IPS-18a (cell line): Measurements from ENCODE around the gene TMEM19.
"Not testable (repeated sequence)": the region's sequence is repeated elsewhere in the genome, so short reads cannot be mapped to it uniquely, and the experiment has no call there.

Experiments used
- H3K27ac ChIP-seq: one replicate; pipeline ENCODE4 v1.5.1; 2013; ENCODE audit warnings: low read length
- H3K27me3 ChIP-seq: one replicate; pipeline ENCODE4 v1.6.1; 2013; ENCODE audit warnings: mild to moderate bottlenecking, low read length; ENCODE audit not compliant: control insufficient read depth, insufficient read depth
- H3K36me3 ChIP-seq: one replicate; pipeline ENCODE4 v1.6.1; 2013; ENCODE audit warnings: low read depth, low read length; ENCODE audit not compliant: control insufficient read depth
- H3K4me1 ChIP-seq: one replicate; pipeline ENCODE4 v1.6.1; 2013; ENCODE audit warnings: low read depth, low read length; ENCODE audit not compliant: control insufficient read depth
- H3K4me3 ChIP-seq: one replicate; pipeline ENCODE4 v1.5.1; 2013; ENCODE audit warnings: low read length
- H3K9ac ChIP-seq: one replicate; pipeline ENCODE4 v1.6.1; 2013; ENCODE audit warnings: mild to moderate bottlenecking, low read length, moderate library complexity
- H3K9me3 ChIP-seq: one replicate; pipeline ENCODE4 v1.6.1; 2013; ENCODE audit warnings: low read depth, low read length; ENCODE audit not compliant: control insufficient read depth

Gene TMEM19

GRCh38 chr12:71671311-71671710, 14.6 kb upstream of the TMEM19 start:
- no peaks in the 10 kb centered on the region for H3K36me3 ChIP-seq
- H3K9ac ChIP-seq: no peak overlapping the region
- H3K27ac ChIP-seq: no peak overlapping the region
- H3K4me3 ChIP-seq: no peak overlapping the region
- no peaks in the 10 kb centered on the region for H3K4me1 ChIP-seq
- no peaks in the 10 kb centered on the region for H3K9me3 ChIP-seq
- no peaks in the 10 kb centered on the region for H3K27me3 ChIP-seq

GRCh38 chr12:71671816-71672215, 14.1 kb upstream of the TMEM19 start:
- H3K9ac ChIP-seq: no peak overlapping the region
- no peak overlapping the region for H3K27ac ChIP-seq
- H3K36me3 ChIP-seq: no peaks in the 10 kb centered on the region
- no peak overlapping the region for H3K4me3 ChIP-seq
- H3K27me3 ChIP-seq: no peaks in the 10 kb centered on the region
- no peaks in the 10 kb centered on the region for H3K9me3 ChIP-seq
- no peaks in the 10 kb centered on the region for H3K4me1 ChIP-seq

GRCh38 chr12:71682466-71682865, 3.4 kb upstream of the TMEM19 start:
- no peak overlapping the region for H3K4me3 ChIP-seq
- no peaks in the 10 kb centered on the region for H3K36me3 ChIP-seq
- no peak overlapping the region for H3K9ac ChIP-seq
- no peaks in the 10 kb centered on the region for H3K9me3 ChIP-seq
- no peaks in the 10 kb centered on the region for H3K4me1 ChIP-seq
- H3K27me3 ChIP-seq: no peaks in the 10 kb centered on the region
- no peak overlapping the region for H3K27ac ChIP-seq

GRCh38 chr12:71683633-71684032, 2.2 kb upstream of the TMEM19 start:
- Histone ChIP-seq H3K4me3 (no peak overlapping the region), H3K27me3 (no peaks in the 10 kb centered on the region), H3K9ac (no peak overlapping the region), H3K36me3 (no peaks in the 10 kb centered on the region), H3K27ac (no peak overlapping the region), H3K9me3 (no peaks in the 10 kb centered on the region), H3K4me1 (no peaks in the 10 kb centered on the region)

- Histone ChIP-seq H3K27me3 (no peaks in the 10 kb centered on the region), H3K36me3 (no peaks in the 10 kb centered on the region), H3K4me1 (no peaks in the 10 kb centered on the region), H3K4me3 (no peak overlapping the region), H3K27ac (no peak overlapping the region), H3K9me3 (no peaks in the 10 kb centered on the region), H3K9ac (no peak overlapping the region)
These were observed 1.8 kb upstream of the TMEM19 start for GRCh38 chr12:71684081-71684480.

- H3K36me3 ChIP-seq: no peaks in the 10 kb centered on the region
- H3K27me3 ChIP-seq: no peaks in the 10 kb centered on the region
These were observed 473 bp upstream of the TMEM19 start for GRCh38 chr12:71685312-71685906.

GRCh38 chr12:71686658-71687025, 760 bp downstream of the TMEM19 start:
- Histone ChIP-seq H3K27me3 (no peaks in the 10 kb centered on the region), H3K4me1 (no peaks in the 10 kb centered on the region), H3K36me3 (no peaks in the 10 kb centered on the region), H3K9me3 (no peaks in the 10 kb centered on the region), H3K4me3 (peak overlapping the region; percentile 94), H3K9ac (peak overlapping the region; percentile 72), H3K27ac (peak overlapping the region; percentile 36)

More at GRCh38 chr12:71685312-71685906, 473 bp upstream of the TMEM19 start:
- Histone ChIP-seq H3K27ac (no peak overlapping the region), H3K4me3 (peak overlapping the region; percentile 94), H3K9ac (peak overlapping the region; percentile 72), H3K9me3 (no peaks in the 10 kb centered on the region), H3K4me1 (no peaks in the 10 kb centered on the region)

GRCh38 chr12:71687172-71687571, 1.3 kb downstream of the TMEM19 start:
- H3K9me3 ChIP-seq, H3K36me3 ChIP-seq, H3K27ac ChIP-seq, H3K4me1 ChIP-seq, H3K27me3 ChIP-seq, H3K9ac ChIP-seq: not testable (repeated sequence)
- H3K4me3 ChIP-seq: peak overlapping the region; percentile 94

- no peaks in the 10 kb centered on the region for H3K9me3 ChIP-seq
- no peak overlapping the region for H3K4me3 ChIP-seq
- H3K27me3 ChIP-seq: no peaks in the 10 kb centered on the region
- no peaks in the 10 kb centered on the region for H3K4me1 ChIP-seq
- no peak overlapping the region for H3K9ac ChIP-seq
- no peak overlapping the region for H3K27ac ChIP-seq
- no peaks in the 10 kb centered on the region for H3K36me3 ChIP-seq
These were observed 3.2 kb downstream of the TMEM19 start for GRCh38 chr12:71688961-71689570.

GRCh38 chr12:71691504-71692129, 5.7 kb downstream of the TMEM19 start:
- no peak overlapping the region for H3K4me3 ChIP-seq
- no peak overlapping the region for H3K9ac ChIP-seq
- H3K4me1 ChIP-seq: no peaks in the 10 kb centered on the region
- no peaks in the 10 kb centered on the region for H3K9me3 ChIP-seq
- H3K27me3 ChIP-seq: no peaks in the 10 kb centered on the region
- H3K36me3 ChIP-seq: no peaks in the 10 kb centered on the region
- H3K27ac ChIP-seq: no peak overlapping the region

GRCh38 chr12:71693126-71693525, 7.2 kb downstream of the TMEM19 start:
- Histone ChIP-seq H3K9me3 (no peaks in the 10 kb centered on the region), H3K27me3 (no peaks in the 10 kb centered on the region), H3K4me1 (no peaks in the 10 kb centered on the region), H3K9ac (no peak overlapping the region), H3K4me3 (no peak overlapping the region), H3K36me3 (peaks cover 8% of the 10 kb centered on the region), H3K27ac (no peak overlapping the region)

GRCh38 chr12:71693651-71694050, 7.8 kb downstream of the TMEM19 start:
- H3K36me3 ChIP-seq, H3K9me3 ChIP-seq, H3K4me3 ChIP-seq, H3K27ac ChIP-seq, H3K9ac ChIP-seq, H3K4me1 ChIP-seq, H3K27me3 ChIP-seq: not testable (repeated sequence)
